DND-41 (cell line): Measurements from ENCODE around the gene STX3.

Experiments used
- EZH2 ChIP-seq: IDR thresholded peaks from 3 replicates; pipeline ENCODE4 v1.6.1; 2012; ENCODE audit warnings: borderline replicate concordance, low read depth, mild to moderate bottlenecking, moderate library complexity, low read length, inconsistent platforms; ENCODE audit not compliant: severe bottlenecking
- TF ChIP-seq, protein P1 (sequence below): IDR thresholded peaks from 2 replicates; pipeline ENCODE4 v1.5.1; 2012; ENCODE audit warnings: borderline replicate concordance, low read length, moderate library complexity, mild to moderate bottlenecking; ENCODE audit not compliant: poor library complexity, severe bottlenecking; ENCODE audit errors: extremely low read depth

DNA sequence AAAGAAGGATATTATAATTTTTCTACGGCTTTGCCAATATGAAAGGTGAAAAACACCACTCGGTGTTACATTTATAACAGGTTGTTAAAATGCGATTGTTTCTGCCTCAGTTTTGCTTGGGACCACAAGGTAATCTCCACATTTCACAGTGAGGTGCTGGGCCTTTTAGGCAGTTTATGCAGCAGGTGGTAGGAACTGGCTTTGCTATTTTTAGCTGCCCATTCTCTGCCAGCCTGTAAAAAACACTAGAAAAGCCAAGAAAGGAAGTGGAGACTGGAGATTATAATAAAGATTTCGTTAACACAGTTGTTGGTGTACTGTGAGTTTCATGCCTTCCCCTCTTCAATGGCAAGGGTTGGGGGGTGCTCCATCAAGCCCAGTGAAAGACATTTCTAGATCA, 63.4 kb downstream of the STX3 start:
- TF ChIP-seq, protein P1, sequence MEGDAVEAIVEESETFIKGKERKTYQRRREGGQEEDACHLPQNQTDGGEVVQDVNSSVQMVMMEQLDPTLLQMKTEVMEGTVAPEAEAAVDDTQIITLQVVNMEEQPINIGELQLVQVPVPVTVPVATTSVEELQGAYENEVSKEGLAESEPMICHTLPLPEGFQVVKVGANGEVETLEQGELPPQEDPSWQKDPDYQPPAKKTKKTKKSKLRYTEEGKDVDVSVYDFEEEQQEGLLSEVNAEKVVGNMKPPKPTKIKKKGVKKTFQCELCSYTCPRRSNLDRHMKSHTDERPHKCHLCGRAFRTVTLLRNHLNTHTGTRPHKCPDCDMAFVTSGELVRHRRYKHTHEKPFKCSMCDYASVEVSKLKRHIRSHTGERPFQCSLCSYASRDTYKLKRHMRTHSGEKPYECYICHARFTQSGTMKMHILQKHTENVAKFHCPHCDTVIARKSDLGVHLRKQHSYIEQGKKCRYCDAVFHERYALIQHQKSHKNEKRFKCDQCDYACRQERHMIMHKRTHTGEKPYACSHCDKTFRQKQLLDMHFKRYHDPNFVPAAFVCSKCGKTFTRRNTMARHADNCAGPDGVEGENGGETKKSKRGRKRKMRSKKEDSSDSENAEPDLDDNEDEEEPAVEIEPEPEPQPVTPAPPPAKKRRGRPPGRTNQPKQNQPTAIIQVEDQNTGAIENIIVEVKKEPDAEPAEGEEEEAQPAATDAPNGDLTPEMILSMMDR = no peak
- no peak for TF ChIP-seq EZH2
